Breast epithelium (tissue), 4 donors: ENCODE results near the gene GTF2H4. TPM values are rescaled to one million over a fixed set of nuclear protein-coding genes. Genes with fewer than 3 reads are reported as not detected.
"Not testable (repeated sequence)": the region's sequence is repeated elsewhere in the genome, so short reads cannot be mapped to it uniquely, and the experiment has no call there.

Source experiments
- DNase-seq, 2 donors: peaks; one replicate each; pipeline ENCODE4 v3.0.0-alpha.2; 2019; ENCODE audit warnings: low spot score in 2 of 2
- H3K27ac ChIP-seq, 2 donors: fragments of 200-600 bp; sonication (generic) in 1 of 2; one replicate each; pipeline ENCODE4 v1.5.1; 2016 to 2019; ENCODE audit warnings: mild to moderate bottlenecking in 1 of 2
- H3K27me3 ChIP-seq, 2 donors: fragments of 200-600 bp; sonication (generic) in 1 of 2; one replicate each; pipeline versions ENCODE4 v1.5.1 to v1.6.0; 2017 to 2019; ENCODE audit warnings: control low read depth in 1 of 2, mild to moderate bottlenecking in 1 of 2
- H3K36me3 ChIP-seq: fragments of 200-600 bp; one replicate; pipeline ENCODE4 v1.5.1; 2019
- H3K4me1 ChIP-seq, 2 donors: fragments of 200-600 bp; sonication (generic); one replicate each; pipeline ENCODE4 v1.5.1; 2016 to 2019; ENCODE audit warnings: control low read depth in 1 of 2
- H3K4me3 ChIP-seq, 3 donors: fragments of 200-600 bp; sonication (generic); 1 replicate in 2 of 3; 2 replicates in 1 of 3; pipeline ENCODE4 v1.5.1; 2016 to 2019; ENCODE audit warnings: mild to moderate bottlenecking in 3 of 3, moderate library complexity in 2 of 3
- H3K9me3 ChIP-seq, 2 donors: fragments of 200-600 bp; sonication (generic) in 1 of 2; one replicate each; pipeline ENCODE4 v1.5.1; 2016 to 2019; ENCODE audit warnings: control low read depth in 1 of 2
- CTCF ChIP-seq, 3 donors: fragments of 450-650 bp; IDR thresholded peaks; one replicate each; pipeline ENCODE4 v1.5.1; 2016 to 2017; ENCODE audit warnings: antibody characterized with exemption in 3 of 3, mild to moderate bottlenecking in 3 of 3, moderate library complexity in 3 of 3
- POLR2A ChIP-seq: fragments of 450-650 bp; IDR thresholded peaks from one replicate; pipeline ENCODE4 v1.6.1; 2016; ENCODE audit warnings: antibody characterized with exemption, mild to moderate bottlenecking, moderate library complexity
- POLR2AphosphoS5 ChIP-seq, 3 donors: sonication (generic); formaldehyde crosslinking; IDR thresholded peaks; one replicate each; pipeline ENCODE4 v1.6.1; 2017; ENCODE audit warnings: antibody characterized with exemption in 3 of 3
- intact Hi-C: fragments of 100-400 bp; cut with DNase I; formaldehyde crosslinking; loops from one replicate; pipeline ENCODE4 v1.15.1; 2023; ENCODE audit warnings: low total_unique reads
- total RNA-seq, 3 donors: library from RNA; depleted of rRNA; stranded (reverse); fragments of >200 nt; gene quantifications; one replicate each; pipeline ENCODE4 v1.1.0, GENCODE V29; 2016

Gene GTF2H4
- total RNA-seq, 3 donors from 2014 or later = 10.4 to 13.4 (median 11.1) TPM

- intact Hi-C loops = no loop called here
- Histone ChIP-seq H3K27me3 (no peaks in the 10 kb centered on the region), H3K9me3 (no peaks in the 10 kb centered on the region), H3K4me3 (peak overlapping the region; percentile 74 to 89 (median 83)), H3K4me1 (peaks cover 3 to 7% of the 10 kb centered on the region in 2 donors), H3K36me3 (no peaks in the 10 kb centered on the region), H3K27ac (no peak overlapping the region)
- TF ChIP-seq POLR2AphosphoS5 (IDR thresholded peaks at IDR 0.05) (no peak), POLR2A (no peak), CTCF (IDR thresholded peaks at IDR 0.05) (no peak)
- DNase-seq = no peak
Measured at GRCh38 chr6:30908700-30909099, 693 bp downstream of the GTF2H4 start.

- not testable (repeated sequence) for DNase-seq, H3K4me3 ChIP-seq, H3K36me3 ChIP-seq, H3K27me3 ChIP-seq, H3K27ac ChIP-seq, H3K9me3 ChIP-seq
- intact Hi-C loops = loop anchor here (10.0 kb wide), 1 partner anchor 164 kb away; no protein-coding TSS in a partner anchor
- H3K4me1 ChIP-seq = peaks cover 3 to 15% of the 10 kb centered on the region in 2 donors
Measured at GRCh38 chr6:30910473-30910872, 2.5 kb downstream of the GTF2H4 start.

- H3K36me3 ChIP-seq = no peaks in the 10 kb centered on the region
- no peak for DNase-seq
- H3K9me3 ChIP-seq = no peaks in the 10 kb centered on the region
- intact Hi-C loops = loop anchor here (10.0 kb wide), 1 partner anchor 162 kb away; no protein-coding TSS in a partner anchor
- no peaks in the 10 kb centered on the region for H3K27me3 ChIP-seq
- peaks cover 3 to 19% of the 10 kb centered on the region in 2 donors for H3K4me1 ChIP-seq
- peak overlapping the region in 1 of 3 donors; percentile 66 for H3K4me3 ChIP-seq
- TF ChIP-seq POLR2AphosphoS5 (IDR thresholded peaks at IDR 0.05) (no peak), POLR2A (no peak), CTCF (IDR thresholded peaks at IDR 0.05) (no peak)
- peak overlapping the region; percentile 93 to 96 for H3K27ac ChIP-seq
Measured at GRCh38 chr6:30912746-30913520, 4.9 kb downstream of the GTF2H4 start.

DNA sequence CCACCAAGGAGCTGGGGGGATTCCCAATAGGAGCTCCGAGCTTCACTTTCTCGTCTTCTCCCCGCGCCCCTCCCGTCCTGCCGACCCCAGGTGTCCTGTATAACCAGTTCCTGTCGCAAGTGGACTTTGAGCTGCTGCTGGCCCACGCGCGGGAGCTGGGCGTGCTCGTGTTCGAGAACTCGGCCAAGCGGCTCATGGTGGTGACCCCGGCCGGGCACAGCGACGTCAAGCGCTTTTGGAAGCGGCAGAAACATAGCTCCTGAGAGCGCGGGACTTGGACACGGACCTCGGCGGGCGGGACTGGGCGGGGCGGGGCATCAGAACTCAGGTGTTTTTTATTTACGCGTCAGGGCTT is 5.7 kb downstream of the GTF2H4 start:
- no peaks in the 10 kb centered on the region for H3K36me3 ChIP-seq
- H3K27me3 ChIP-seq = no peaks in the 10 kb centered on the region
- peaks cover 3 to 16% of the 10 kb centered on the region in 2 donors for H3K4me1 ChIP-seq
- TF ChIP-seq CTCF (IDR thresholded peaks at IDR 0.05) (no peak), POLR2AphosphoS5 (IDR thresholded peaks at IDR 0.05) (no peak), POLR2A (no peak)
- no peaks in the 10 kb centered on the region for H3K9me3 ChIP-seq
- intact Hi-C loops = loop anchor here (10.0 kb wide), 1 partner anchor 161 kb away; no protein-coding TSS in a partner anchor
- DNase-seq = no peak
- peak overlapping the region; percentile 51 to 77 (median 66) for H3K4me3 ChIP-seq
- H3K27ac ChIP-seq = peak overlapping the region; percentile 93 to 96

- Histone ChIP-seq H3K27me3 (no peaks in the 10 kb centered on the region), H3K36me3 (no peaks in the 10 kb centered on the region), H3K9me3 (no peaks in the 10 kb centered on the region), H3K4me1 (peaks cover 3 to 12% of the 10 kb centered on the region in 2 donors), H3K27ac (peak within 1 kb of the TSS; percentile 93 to 96), H3K4me3 (peak within 1 kb of the TSS; percentile 51 to 77 (median 66))
- TF ChIP-seq CTCF (IDR thresholded peaks at IDR 0.05) (peak in 1 of 3 donors; percentile 33), POLR2AphosphoS5 (IDR thresholded peaks at IDR 0.05) (peak; percentile 73 to 83 (median 82)), POLR2A (peak; percentile 83)
- intact Hi-C loops = loop anchor here (10.0 kb wide), 1 partner anchor 161 kb away; no protein-coding TSS in a partner anchor
- peak; percentile 94 to 96 for DNase-seq
Measured at GRCh38 chr6:30914076-30914853, 6.3 kb downstream of the GTF2H4 start, which contains the start of gene VARS2. Gene VARS2, plus strand, starts transcription at chr6:30914238. Its CDS starts 599 bp downstream, at chr6:30914837.
